Hepatocyte (in vitro differentiated cells): ENCODE results near the gene OR2S2.
"Not testable (repeated sequence)": the region's sequence is repeated elsewhere in the genome, so short reads cannot be mapped to it uniquely, and the experiment has no call there.

Experiments
- CTCF ChIP-seq: fragments of 200-600 bp; sonication (generic); IDR thresholded peaks from 2 replicates; pipeline ENCODE4 v1.5.1; 2016; ENCODE audit warnings: antibody characterized with exemption, mild to moderate bottlenecking; ENCODE audit not compliant: poor library complexity
- EZH2phosphoT487 ChIP-seq: fragments of 200-600 bp; sonication (generic); IDR thresholded peaks from one replicate; pipeline ENCODE4 v1.6.1; 2018; ENCODE audit warnings: antibody characterized with exemption, mild to moderate bottlenecking, low read depth, moderate library complexity; ENCODE audit not compliant: unreplicated experiment, severe bottlenecking

- TF ChIP-seq CTCF, EZH2phosphoT487: not testable (repeated sequence)
These were observed 35.2 kb upstream of the OR2S2 start for GRCh38 chr9:35993136-35993535.
